CD1c-positive myeloid dendritic cell (primary cell): ENCODE results near the gene KLRB1.
A peak's percentile ranks its signal among the peaks of the same experiment; 100 is the strongest.
"Not testable (repeated sequence)": the region's sequence is repeated elsewhere in the genome, so short reads cannot be mapped to it uniquely, and the experiment has no call there.

Experiments used
- DNase-seq: peaks from one replicate; pipeline ENCODE4 v3.0.0-alpha.2; 2016; ENCODE audit errors: extremely low spot score

KLRB1 gene

DNA sequence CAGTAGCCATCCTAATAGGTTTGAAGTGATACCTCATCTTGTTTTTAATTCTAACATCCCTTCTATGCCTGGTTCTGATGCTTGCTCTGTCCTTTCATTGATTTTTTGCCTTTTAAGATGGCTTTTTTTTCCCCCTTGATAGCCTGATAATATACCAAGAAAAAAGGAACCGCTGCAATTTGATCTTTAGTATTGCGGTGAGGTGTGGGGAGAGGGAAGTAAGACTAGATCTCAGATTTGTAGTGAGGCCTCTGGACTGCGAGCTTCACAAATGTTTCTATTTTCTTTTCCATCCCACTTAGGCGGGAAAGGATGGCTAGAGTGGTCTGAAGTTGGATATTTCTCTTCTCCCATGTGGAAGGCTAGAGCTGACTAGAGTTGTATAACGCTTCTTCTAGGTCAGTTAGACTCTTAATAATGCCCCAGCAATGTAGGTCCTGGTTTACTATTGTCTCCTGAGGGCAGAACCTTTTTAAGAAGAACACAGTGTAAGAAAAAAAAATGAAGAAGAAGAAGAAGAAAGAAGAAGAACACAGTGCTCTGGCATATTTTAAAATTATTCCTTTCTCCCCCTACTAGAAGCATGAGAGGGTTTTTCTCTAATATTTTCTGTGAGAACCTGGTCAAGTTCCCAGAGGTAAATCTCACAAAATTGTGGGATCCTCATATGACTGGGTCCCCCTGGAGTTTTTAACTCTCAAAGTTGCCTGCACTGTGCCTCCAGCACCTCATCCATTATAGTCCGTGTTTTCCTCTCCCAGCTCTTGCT, 11.9 kb upstream of the KLRB1 start:
- peak; percentile 26 for DNase-seq

DNA sequence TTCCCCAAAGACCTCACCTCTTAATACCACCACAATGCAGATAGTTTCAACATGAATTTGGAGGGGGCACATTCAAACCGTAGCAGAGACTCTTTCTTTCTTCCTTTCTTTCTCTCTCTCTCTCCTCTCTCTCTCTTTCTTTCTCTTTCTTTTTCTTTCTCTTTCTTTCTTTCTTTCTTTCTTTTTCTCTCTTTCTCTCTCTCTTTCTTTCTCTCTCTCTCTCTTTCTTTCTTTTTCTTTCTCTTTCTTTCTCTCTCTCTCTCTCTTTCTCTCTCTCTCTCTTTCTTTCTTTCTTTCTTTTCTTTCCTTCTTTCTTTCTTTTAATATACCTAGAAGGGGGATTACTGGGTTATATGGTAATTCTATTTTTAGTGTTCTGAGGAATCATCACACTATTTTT, 11.2 kb upstream of the KLRB1 start:
- not testable (repeated sequence) for DNase-seq

DNA sequence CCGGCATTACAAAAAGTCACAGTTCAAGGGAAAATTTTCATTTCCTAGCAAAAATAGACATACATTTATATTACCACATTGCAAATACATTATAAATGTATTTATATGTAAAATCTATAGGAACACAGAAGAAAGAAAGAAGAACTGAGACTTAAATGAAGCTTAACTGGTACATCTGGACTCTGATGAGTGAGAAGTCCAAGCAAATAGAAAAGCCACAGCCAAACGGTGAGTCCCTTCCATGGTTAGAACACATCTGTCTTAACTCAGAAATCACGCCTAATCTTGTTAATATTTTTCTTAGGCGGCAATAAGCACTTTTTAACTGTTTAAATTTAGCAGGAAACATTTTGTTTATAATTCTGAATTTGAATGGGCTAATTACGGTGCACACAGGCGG, 9.4 kb upstream of the KLRB1 start:
- no peak for DNase-seq

DNA sequence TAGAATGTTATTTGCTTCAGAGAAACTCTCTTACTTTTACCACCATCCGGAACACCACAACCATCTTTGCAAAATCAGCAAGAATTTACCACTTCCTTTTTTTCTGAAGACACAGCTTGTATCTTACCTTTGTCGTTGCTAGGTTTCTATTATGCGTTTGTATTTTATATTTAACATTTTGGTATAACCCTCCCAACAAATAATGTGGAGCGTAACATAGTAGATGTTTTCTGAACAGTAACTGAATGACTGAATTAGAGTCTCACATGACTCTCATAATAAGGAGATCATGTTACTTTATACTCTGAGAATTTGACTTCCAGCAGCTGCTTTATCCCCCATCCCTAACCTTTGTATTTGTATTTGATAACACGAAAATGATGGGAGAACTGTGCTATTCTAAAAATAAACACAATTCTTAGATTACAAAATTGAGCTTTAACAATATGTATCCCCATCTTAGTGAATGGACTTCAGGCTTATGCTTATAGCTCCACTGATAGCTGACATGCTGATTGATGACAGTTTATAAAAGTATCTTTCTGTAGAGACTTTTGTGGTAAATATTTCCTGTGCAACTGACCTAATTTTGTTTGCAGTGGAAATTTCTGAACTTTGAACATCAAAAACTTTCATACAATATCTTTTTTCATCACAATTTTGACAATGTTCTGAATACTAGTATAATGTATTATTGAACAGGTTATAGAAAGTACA, 7.9 kb upstream of the KLRB1 start:
- DNase-seq, result peak; percentile 45

DNA sequence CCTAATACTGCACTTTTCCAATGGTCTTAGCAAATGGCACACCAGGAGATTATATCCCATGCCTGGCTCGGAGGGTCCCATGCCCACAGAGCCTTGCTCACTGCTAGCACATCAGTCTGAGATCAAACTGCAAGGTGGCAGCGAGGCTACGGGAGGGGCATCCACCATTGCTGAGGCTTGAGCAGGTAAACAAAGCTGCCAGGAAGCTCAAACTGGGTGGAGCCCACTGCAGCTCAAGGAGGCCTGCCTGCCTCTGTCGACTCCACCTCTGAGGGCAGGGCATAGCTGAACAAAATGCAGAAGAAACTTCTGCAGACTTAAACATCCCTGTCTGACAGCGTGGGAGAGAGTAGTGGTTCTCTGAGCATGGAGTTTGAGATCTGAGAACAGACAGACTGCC, 2.9 kb upstream of the KLRB1 start:
- not testable (repeated sequence) for DNase-seq

DNA sequence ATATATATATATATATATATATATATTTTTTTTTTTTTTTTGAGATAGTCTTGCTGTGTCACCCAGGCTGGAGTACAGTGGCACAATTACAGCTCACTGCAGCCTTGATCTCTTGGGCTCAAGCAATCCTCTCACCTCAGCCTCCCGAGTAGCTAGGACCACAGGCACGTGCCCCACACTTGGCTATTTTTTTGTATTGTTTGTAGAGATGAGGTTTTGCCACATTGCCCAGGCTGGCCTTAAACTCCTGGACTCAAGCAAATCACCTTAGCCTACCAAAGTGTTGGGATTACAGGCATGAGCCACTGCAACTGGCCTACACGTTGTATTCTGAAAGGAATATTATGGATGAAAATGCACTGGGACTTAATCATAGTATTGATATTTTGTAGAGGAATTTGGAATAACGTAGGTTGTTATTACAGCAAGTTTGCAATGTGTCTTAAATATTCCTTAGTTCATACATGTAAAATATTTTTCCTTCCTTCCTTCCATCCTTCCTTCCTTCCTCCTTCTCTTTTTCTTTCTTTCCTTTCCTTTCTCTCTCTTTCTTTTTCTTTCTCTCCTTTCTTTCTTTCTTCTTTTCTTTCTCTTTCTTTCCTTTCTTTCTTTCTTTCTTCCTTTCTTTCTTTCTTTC, 862 bp downstream of the KLRB1 start:
- no peak for DNase-seq

DNA sequence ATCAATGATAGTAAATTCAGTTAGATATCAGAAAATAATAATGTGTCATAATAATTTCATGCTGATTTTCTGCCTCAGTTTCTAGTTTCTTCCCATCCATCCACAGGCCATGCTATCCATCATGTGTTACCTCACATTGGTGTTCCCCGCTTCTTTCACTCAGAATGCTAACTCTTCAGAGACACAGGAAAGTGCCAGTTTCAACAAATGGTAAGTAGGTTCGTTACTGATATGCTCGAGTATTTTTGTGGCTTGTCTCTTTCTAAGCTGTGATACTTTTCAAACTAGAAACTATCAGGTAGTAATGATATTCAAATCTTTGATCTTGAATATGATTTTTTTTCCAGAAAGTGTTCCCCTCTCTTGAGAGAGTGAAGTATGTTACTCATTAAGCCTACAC, 1.5 kb downstream of the KLRB1 start:
- DNase-seq, result no peak

DNA sequence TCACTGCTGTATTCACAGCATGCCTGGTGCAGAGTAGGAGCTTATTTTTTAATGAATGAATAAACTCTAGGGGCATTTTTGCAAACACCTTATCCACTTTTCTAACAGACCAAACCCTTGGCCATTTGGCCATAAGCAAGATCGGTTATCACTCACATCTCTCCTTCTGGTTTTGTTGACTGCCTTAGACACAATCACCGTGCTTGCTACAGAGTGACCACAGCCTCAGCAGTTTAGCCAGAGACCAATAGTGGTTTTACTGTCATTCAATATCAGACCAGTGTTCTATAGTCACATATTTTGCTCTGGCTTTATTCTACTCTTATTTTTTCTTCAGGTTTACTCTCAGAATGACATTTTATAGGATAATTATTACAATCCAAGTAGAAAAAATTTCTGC, 2.2 kb downstream of the KLRB1 start:
- DNase-seq, result no peak

DNA sequence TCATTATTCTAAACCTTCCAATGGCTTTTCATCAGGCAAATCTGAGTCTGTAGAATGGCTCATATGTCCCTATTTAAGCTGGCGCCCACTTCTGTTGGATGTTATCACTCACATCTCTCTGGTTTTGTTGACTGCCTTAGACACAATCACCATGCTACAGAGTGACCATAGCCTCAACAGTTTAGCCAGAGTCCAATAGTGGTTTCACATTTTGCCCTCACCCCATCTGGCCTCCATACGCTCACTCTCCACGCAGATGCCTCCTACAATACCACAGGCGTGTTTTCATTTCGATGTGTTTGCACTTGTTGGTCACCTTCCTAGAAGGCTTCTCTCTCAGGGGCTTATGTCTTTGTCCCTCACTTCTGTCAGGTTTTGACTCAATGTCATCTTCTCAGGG, 3.4 kb downstream of the KLRB1 start:
- DNase-seq, result no peak

DNA sequence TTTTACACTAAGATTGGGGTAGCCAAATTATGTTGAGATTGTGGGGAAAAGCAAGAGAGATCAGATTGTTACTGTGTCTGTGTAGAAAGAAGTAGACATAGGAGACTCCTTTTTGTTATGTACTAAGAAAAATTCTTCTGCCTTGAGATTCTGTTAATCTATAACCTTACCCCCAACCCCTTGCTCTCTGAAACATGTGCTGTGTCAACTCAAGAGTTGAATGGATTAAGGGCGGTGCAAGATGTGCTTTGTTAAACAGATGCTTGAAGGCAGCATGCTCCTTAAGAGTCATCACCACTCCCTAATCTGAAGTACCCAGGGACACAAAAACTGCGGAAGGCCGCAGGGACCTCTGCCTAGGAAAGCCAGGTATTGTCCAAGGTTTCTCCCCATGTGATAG, 7.3 kb downstream of the KLRB1 start:
- DNase-seq, result not testable (repeated sequence)

DNA sequence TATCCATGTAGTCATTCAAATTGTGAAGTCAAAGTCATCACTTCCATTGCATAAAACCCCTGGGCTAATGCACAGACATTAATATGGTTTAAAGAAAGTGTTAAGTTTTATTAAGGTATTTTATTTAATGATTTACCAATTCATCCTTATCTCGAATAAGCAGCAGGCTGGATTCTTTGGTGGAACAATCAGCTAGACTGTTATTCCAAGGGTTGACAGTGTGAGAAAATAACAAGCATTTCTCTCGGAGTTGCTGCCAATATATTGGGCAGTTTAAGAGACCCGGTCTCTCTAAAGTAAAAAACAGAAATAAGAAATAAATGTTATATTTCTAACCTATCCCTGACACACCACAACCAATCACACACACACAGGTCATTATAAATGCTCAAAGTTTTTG, 9.4 kb downstream of the KLRB1 start:
- DNase-seq, result no peak

DNA sequence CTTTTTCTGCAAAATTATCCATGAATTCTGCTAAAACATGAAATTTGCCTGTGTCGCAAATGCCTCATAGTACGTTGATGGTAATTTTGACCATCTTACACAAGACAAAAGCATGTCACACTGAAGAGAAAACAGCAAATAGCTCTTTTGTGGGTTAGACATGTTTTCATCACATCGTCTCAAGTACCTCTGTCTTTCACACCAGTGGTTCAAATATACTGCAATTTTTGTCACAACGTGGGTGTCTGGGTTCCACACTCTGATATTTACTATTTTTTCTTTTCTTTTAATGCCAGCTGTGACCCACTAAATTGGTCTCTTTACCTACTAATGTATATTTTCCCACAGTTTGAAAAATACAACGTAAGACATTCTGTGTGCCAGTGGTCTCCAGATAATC, 10.4 kb downstream of the KLRB1 start:
- no peak for DNase-seq

DNA sequence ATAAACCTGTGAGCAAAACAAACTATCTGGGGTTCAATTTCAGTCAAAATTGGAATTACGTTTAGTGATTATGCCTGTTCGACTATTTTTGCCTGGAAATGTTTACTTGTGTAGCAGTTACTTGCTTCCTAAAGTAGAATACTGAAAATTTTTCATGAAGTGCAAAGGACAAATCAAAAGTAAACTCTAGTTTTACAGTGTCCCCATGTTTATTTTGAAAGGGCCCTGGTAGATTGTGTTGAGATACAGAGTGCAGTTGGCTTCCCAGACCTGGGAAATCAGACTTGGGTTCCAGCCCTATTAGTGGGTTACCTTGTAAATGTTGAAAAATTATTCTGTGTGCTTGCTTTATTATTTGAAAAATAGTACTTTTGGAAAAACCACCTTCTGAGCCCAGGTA, 17.3 kb downstream of the KLRB1 start:
- DNase-seq, result no peak

DNA sequence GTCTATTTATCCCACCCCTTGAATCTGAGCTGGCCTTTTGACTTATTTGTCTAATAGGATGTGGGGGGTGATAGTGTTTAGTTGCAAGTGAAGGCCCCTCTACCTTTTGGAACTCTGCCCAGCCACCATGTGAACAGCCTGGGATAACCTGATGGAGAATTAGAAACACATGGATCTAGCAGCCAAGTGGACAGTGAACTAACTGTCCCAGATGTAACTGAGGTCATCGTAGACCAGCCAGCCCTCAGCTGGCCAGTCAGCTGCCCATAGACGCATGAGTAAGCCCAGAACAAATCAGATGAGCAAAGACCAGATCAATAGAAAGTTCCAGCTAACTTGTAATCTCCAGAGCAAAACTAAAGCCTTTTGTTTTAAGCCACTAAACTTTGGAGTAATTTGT, 19.0 kb downstream of the KLRB1 start:
- no peak for DNase-seq

DNA sequence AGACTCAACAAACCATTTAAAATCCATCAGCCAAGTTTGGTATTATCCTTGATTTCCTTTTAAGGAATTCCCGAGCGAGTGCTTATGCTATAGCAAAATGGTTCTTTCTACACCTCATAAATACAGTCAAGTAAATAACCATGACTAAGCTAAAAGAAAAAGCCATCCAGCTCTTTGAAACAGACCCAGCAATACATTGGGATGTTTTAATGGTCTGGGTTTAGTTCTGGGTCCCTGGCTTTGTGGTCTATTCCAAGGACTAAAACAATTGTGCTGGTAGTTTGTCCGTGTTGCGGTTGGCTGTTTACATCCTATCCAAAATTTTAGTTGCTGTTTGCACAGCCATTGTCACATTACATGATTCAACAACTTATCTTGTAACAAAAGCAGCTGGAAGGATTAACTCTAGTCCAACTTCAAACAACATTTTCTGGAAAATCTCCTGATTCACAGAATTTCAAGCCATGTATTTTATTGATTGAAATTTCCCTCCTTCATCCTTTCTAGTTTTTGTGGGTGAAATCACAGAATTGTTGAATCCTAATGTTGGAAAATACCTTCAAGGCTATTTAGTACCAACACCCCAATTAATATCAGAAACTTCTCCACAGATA, 19.6 kb downstream of the KLRB1 start:
- no peak for DNase-seq

DNA sequence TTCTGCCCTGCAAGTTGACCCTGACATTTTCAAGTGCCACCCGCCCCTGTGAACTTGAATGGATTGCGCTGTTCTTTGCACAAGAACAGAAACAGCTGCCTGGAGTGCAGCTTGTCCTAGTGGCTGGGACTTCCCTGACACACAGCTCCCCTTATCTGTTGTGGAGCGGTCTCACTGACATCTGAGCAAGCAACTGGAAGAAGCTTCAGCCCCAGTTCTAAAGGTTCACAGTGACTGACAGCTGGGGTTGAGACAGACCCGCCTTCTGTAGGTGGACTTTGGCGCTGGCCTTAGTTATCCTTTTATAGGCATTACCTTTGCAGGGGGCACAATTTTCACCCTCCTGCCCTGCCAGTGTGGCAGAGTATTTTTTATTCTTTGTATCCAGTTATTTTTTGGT, 30.0 kb downstream of the KLRB1 start:
- DNase-seq, result not testable (repeated sequence)

DNA sequence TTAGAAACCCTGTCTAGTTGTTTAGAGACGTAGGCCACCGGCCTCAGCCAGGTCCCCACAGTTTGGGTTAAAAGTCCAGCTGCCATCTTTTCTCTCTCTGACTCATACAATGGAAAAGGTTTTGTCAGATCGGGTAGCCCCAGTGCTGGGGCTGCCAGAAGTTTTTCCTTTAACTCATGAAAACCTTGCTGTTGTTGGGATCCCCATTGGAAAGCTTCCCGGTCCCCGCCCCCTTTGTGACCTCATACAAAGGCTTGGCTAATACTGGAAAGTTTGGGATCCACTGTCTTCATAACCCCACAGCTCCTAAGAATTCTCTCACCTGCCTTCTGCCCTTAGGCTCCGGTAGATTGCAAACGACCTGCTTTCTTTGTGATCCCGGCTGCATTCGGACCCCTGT, 40.6 kb downstream of the KLRB1 start:
- DNase-seq, result not testable (repeated sequence)

DNA sequence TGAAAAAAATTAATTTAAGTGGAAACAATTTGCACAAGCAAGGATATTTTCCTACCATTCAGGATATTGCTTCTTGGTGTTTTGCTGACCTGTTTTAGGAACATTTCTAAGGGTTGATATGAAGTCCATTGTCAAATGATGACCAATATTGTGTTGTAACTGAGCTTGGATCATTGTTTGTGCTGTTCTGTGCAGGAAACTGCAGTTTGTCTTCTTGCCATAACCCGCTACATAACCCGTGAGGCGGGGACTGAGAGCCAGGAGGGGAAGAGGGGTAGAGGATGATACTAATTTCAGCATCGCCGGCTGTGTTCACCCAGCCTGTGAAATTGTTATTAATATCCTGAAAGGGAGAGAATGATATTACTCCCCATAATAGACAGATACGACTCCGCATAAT, 41.6 kb downstream of the KLRB1 start:
- DNase-seq, result not testable (repeated sequence)

DNA sequence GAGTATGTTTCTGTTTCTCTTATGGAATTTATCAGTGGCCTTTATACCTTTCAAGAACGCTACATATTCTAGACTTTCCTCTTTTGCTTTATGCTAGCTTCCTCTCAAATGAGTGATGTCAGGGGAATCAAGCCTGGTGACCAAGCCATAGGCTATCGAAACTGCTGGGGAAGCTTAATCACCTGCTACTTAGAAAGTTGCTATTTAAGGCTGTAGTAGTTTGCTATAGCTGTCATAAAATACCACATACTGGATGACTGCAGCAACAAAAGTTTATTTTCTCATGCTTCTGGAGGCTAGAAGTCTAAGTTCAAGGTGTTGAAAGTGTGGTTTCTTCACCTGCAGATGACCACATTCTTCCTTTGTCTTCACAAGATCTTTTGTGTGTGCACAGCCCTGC, 43.3 kb downstream of the KLRB1 start:
- DNase-seq, result not testable (repeated sequence)

DNA sequence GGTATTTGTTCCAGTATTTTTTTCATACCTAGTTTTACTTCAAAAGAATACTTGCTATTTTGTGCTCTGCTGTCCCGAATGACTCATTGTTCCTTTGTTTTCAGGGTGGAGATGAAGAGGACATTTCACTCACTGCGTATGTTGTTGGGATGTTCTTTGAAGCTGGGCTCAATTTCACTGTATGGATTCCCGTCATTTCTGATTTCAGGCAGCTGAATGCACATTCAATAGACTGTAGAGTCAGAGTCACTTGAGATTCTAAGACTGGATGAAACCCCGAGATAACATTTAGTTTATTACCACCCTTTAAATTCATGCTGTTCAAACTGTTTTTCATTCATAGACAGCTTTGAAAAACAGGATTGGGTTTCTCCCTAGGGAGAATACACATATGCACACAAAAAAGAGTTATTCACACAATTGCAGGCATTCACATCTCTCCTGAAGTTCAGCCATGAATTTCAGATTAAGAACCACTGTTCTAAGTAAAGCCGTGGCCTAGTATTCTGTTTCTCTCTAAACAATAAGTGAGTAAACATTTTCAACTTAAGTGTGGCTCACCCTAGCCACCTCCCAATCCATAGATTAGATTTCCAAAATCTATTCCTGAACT, 44.8 kb downstream of the KLRB1 start:
- not testable (repeated sequence) for DNase-seq

DNA sequence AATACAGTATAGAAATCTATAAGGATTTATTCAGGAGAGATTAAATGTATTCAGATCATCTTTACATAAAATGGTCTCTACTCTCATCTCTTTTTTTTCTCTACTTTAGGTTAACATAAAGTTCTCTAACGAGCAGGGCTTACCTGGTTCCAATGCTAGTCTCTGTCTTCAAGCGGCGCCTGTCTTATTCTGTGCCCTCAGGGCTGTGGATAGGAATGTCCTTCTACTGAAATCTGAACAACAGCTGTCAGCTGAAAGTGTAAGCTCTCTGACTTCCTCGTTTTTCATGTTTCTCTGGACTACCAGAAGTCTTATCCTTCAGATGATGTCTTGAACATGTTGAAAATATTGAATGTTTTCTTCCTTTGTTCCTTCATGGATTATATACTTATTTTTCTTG, 62.2 kb downstream of the KLRB1 start:
- not testable (repeated sequence) for DNase-seq
